OCI-LY7 (cell line): ENCODE results near the gene OPALIN. TPM values are rescaled to one million over a fixed set of nuclear protein-coding genes. Genes with fewer than 3 reads are reported as not detected.

ENCODE experiments used
- BruUV-seq: library from RNA; stranded (reverse); fragments of 400-500 nt; replicated peaks from 2 replicates; lab custom pipeline; 2021; lab: Mats Ljungman, UMichigan
- CTCF ChIA-PET: fragments of 300-600 bp; sonication (Branson Sonifier 250); formaldehyde crosslinking; loops from one replicate; lab custom pipeline; 2022; ENCODE audit warnings: antibody characterized with exemption; ENCODE audit not compliant: unreplicated experiment; lab: Charles Lee
- POLR2A ChIA-PET: fragments of 300-600 bp; sonication (Branson Sonifier 250); formaldehyde crosslinking; loops from one replicate; lab custom pipeline; 2022; ENCODE audit warnings: antibody characterized with exemption; lab: Charles Lee
- DNase-seq: peaks from one replicate; pipeline ENCODE4 v3.0.0-alpha.2; 2015; ENCODE audit warnings: low spot score
- H2AFZ ChIP-seq: fragments of 200-600 bp; sonication (generic), shearing (Covaris generic); 2 replicates; pipeline ENCODE4 v1.6.1; 2014; ENCODE audit warnings: mild to moderate bottlenecking, antibody characterized with exemption, low read length, moderate library complexity
- H3K27ac ChIP-seq: fragments of 200-600 bp; sonication (generic); 2 replicates; pipeline ENCODE4 v1.5.1; 2014; ENCODE audit warnings: mixed run types, low read depth, mild to moderate bottlenecking, moderate library complexity, low read length, inconsistent platforms; ENCODE audit not compliant: poor library complexity, severe bottlenecking
- H3K36me3 ChIP-seq: fragments of 200-600 bp; sonication (generic); 2 replicates; pipeline ENCODE4 v1.6.1; 2014; ENCODE audit warnings: mild to moderate bottlenecking, antibody characterized with exemption, low read length, moderate library complexity, mixed read lengths; ENCODE audit not compliant: insufficient read depth
- H3K4me1 ChIP-seq: fragments of 200-600 bp; sonication (generic); 2 replicates; pipeline ENCODE4 v1.5.1; 2014; ENCODE audit warnings: mild to moderate bottlenecking, low read length; ENCODE audit not compliant: insufficient read depth, poor library complexity, severe bottlenecking
- H3K4me2 ChIP-seq: fragments of 200-600 bp; sonication (generic); 2 replicates; pipeline ENCODE4 v1.6.1; 2014; ENCODE audit warnings: mild to moderate bottlenecking, low read length
- H3K4me3 ChIP-seq: fragments of 200-600 bp; sonication (generic); 2 replicates; pipeline ENCODE4 v1.5.1; 2014; ENCODE audit warnings: mild to moderate bottlenecking, low read depth, low read length; ENCODE audit not compliant: poor library complexity, severe bottlenecking
- H3K79me2 ChIP-seq: fragments of 200-600 bp; sonication (generic); 2 replicates; pipeline ENCODE4 v1.6.1; 2016; ENCODE audit warnings: low read depth, mild to moderate bottlenecking, low read length, moderate library complexity, mixed read lengths; ENCODE audit not compliant: insufficient read depth
- H3K9me2 ChIP-seq: fragments of 200-600 bp; sonication (generic); 2 replicates; pipeline ENCODE4 v1.6.1; 2016; ENCODE audit warnings: mild to moderate bottlenecking, low read length, mixed read lengths; ENCODE audit not compliant: insufficient read depth
- H3K9me3 ChIP-seq: fragments of 200-600 bp; sonication (generic); 2 replicates; pipeline ENCODE4 v1.6.1; 2014; ENCODE audit warnings: mild to moderate bottlenecking, mixed run types, low read length, mixed read lengths
- H4K20me1 ChIP-seq: fragments of 200-600 bp; sonication (generic); 2 replicates; pipeline ENCODE4 v1.6.1; 2014; ENCODE audit warnings: mild to moderate bottlenecking, antibody characterized with exemption, low read length, moderate library complexity, mixed read lengths; ENCODE audit not compliant: insufficient read depth
- CTCF ChIP-seq: fragments of 200-600 bp; sonication (generic); conservative IDR thresholded peaks from 2 replicates; pipeline ENCODE4 v1.5.1; 2014; ENCODE audit warnings: mild to moderate bottlenecking, antibody characterized with exemption, low read length, moderate library complexity, mixed read lengths
- EZH2phosphoT487 ChIP-seq: fragments of 200-600 bp; sonication (generic); IDR thresholded peaks from 2 replicates; pipeline ENCODE4 v1.6.1; 2018; ENCODE audit warnings: low read depth, borderline replicate concordance, mild to moderate bottlenecking, mixed run types, antibody characterized with exemption, low read length, moderate library complexity, mixed read lengths
- intact Hi-C: fragments of 100-400 bp; cut with micrococcal nuclease; formaldehyde crosslinking; loops from one replicate; pipeline ENCODE4 v1.10.0; 2022; ENCODE audit not compliant: unreplicated experiment
- total RNA-seq, 2 experiments: library from RNA; depleted of rRNA in 1 of 2; stranded (reverse); fragments of >200 nt in 1 of 2; shearing (Covaris generic) in 1 of 2; gene quantifications; 2 replicates each; pipeline ENCODE4 v1.2.3, GENCODE V29; 2014 to 2022

Gene OPALIN
- total RNA-seq, 2 experiments from 2014 or later, result not detected

GRCh38 chr10:96367470-96367869 is 8.7 kb upstream of the OPALIN start:
- intact Hi-C loops, result no loop called here

GRCh38 chr10:96366508-96366907 is 7.7 kb upstream of the OPALIN start:
- H3K9me2 ChIP-seq, result no peaks in the 10 kb centered on the region
- no peaks in the 10 kb centered on the region for H3K9me3 ChIP-seq
- BruUV-seq, result no TSS peak
- H2AFZ ChIP-seq, result no peak overlapping the region
- CTCF ChIA-PET, result interaction anchor here (0.9 kb wide), 1 partner anchor 350 kb away, joined by 3 read pairs; no protein-coding TSS in a partner anchor
- no peaks in the 10 kb centered on the region for H3K4me1 ChIP-seq
- H3K79me2 ChIP-seq, result no peaks in the 10 kb centered on the region
- no peak overlapping the region for H3K27ac ChIP-seq
- intact Hi-C loops, result no loop called here
- TF ChIP-seq EZH2phosphoT487 (no peak), CTCF (no peak)
- no peak overlapping the region for H3K4me3 ChIP-seq
- POLR2A ChIA-PET, result no interaction called here
- no peaks in the 10 kb centered on the region for H4K20me1 ChIP-seq
- H3K4me2 ChIP-seq, result no peak overlapping the region
- H3K36me3 ChIP-seq, result no peaks in the 10 kb centered on the region
- no peak for DNase-seq

More at GRCh38 chr10:96367470-96367869, 8.7 kb upstream of the OPALIN start:
- Histone ChIP-seq H4K20me1 (no peaks in the 10 kb centered on the region), H3K4me1 (no peaks in the 10 kb centered on the region), H3K4me2 (no peak overlapping the region), H3K27ac (no peak overlapping the region), H3K79me2 (no peaks in the 10 kb centered on the region), H3K9me2 (no peaks in the 10 kb centered on the region), H3K4me3 (no peak overlapping the region), H3K9me3 (no peaks in the 10 kb centered on the region), H3K36me3 (no peaks in the 10 kb centered on the region), H2AFZ (no peak overlapping the region)
- no TSS peak for BruUV-seq
- POLR2A ChIA-PET, result interaction anchor here (1.0 kb wide), 1 partner anchor 15 kb away, joined by 4 read pairs; no protein-coding TSS in a partner anchor
- TF ChIP-seq EZH2phosphoT487, result no peak
- no peak for TF ChIP-seq CTCF
- CTCF ChIA-PET, result no interaction called here
- DNase-seq, result no peak

GRCh38 chr10:96365571-96365970 is 6.8 kb upstream of the OPALIN start:
- Histone ChIP-seq H2AFZ (no peak overlapping the region), H3K9me2 (no peaks in the 10 kb centered on the region), H3K79me2 (no peaks in the 10 kb centered on the region), H3K36me3 (no peaks in the 10 kb centered on the region), H3K9me3 (no peaks in the 10 kb centered on the region), H3K4me1 (no peaks in the 10 kb centered on the region), H3K27ac (no peak overlapping the region), H3K4me3 (no peak overlapping the region), H4K20me1 (no peaks in the 10 kb centered on the region), H3K4me2 (no peak overlapping the region)
- TF ChIP-seq EZH2phosphoT487, result no peak
- TF ChIP-seq CTCF, result no peak
- BruUV-seq, result no TSS peak
- DNase-seq, result no peak
- CTCF ChIA-PET, result no interaction called here
- POLR2A ChIA-PET, result interaction anchor here (0.6 kb wide), 1 partner anchor 33 kb away, joined by 3 read pairs; no protein-coding TSS in a partner anchor
- intact Hi-C loops, result no loop called here
